Lung microvascular endothelial cell (primary cell): ENCODE measurements around the gene TRIM25. TPM values are rescaled to one million over a fixed set of nuclear protein-coding genes. Genes with fewer than 3 reads are reported as not detected.

Experiments used
- DNase-seq, 2 donors: peaks; one replicate each; pipeline versions ENCODE4 v3.0.0 to v3.0.0-alpha.2; 2010; ENCODE audit warnings: low read depth in 2 of 2
- total RNA-seq: library from RNA; depleted of rRNA; stranded (reverse); fragments of >200 nt; gene quantifications from 2 replicates; pipeline ENCODE4 v1.2.1, GENCODE V29; 2014

The TRIM25 gene
- total RNA-seq, 1 donor from 2014 or later, result 27.2 TPM

DNA sequence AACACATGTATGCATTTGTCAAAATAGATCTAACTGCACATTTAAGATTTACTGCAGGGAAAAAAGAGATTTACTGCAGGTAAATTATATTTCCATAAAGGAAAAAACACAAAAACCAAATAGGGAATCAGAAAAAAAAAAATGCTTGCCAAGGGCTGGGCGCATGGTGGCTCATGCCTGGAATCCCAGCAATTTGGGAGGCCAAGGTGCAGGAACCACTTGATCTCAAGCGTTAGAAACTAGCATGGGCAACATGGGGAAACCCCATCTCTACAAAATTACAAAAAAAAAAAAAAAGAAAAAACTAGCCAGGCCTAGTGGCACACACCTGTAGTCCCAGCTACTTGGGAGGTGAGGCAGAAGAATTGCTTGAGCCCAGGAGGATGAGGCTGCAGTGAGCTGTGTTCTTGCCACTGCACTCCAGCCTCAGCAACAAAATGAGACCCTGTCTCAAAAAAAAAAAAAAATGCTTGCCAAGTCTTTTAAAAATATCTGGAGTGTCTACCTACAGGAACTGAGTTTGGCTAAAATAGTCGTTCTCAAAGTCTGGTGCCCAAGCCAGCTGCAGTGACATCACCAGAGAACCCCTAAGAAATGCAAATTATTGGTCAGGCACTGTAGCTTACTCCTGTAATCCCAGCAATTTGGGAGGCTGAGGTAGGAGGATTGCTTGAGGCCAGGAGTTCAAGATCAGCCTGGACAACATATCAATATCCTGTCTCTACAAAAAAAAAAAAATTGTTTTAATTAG lies 17.5 kb downstream of the TRIM25 start:
- no peak for DNase-seq

DNA sequence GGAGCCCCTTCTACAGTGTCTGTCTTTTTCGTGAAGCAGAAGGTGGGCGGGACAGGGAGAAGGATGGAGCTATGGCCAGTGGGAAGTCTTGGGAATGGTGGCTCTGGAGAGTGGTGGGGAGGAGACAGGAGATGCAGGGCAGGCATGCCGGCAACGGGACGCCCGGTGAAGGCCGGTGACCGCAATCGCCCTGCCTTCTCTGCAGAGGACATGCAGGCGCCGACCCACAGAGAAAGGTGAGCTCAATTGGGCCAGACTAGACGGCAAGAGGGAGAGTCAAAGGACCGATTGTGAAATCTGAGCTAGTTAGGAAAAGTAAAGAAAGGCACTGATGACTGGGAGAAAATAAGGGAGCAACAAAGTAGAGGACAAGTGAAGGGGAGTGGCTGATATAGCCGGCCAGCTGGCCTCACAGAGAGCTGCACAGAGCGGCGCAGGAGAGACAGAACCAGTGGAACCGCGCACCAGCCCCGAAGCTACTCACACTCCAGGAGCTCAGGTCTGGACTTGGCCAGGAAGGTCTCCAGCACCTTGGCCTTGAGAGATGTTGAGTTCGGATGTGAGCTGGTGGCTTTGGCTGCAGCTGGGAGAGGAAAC lies 18.9 kb downstream of the TRIM25 start:
- DNase-seq, result no peak

DNA sequence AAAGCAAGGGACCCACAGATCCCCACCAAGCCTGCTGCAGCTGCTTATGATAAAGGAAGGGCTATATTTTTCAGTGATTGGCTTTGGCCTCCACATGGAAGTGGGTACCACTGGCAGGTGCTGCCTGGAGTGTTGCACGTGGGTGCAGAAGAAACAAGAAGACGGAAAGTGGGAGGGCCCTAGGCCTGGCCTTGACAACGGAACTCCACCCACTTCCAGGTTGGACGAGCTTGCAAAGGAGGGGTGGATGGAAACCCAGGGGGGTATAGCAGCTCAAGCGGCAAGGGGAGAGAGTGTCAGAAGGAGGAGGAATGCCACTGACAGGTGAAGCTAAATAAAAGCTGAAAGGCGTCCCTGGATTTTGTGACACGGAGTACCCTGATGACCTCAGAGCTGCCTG lies 20.3 kb downstream of the TRIM25 start:
- no peak for DNase-seq

DNA sequence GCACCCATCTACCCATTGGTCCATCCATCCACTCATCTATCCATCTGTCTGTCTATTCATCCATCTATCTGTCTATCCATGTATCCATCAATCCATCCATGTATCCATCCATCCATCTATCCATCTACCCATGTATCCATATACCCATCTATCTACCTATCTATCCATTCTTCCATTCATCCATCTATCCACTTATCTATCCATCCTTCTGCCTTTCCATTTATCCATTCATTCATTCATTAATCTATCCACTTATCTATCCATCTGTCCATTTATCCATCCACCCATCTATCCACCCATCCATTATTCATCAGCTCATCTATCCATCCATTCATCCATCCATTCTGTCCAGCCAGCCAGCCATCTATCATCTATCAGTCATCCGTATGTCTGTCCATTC lies 21.5 kb downstream of the TRIM25 start:
- no peak for DNase-seq

DNA sequence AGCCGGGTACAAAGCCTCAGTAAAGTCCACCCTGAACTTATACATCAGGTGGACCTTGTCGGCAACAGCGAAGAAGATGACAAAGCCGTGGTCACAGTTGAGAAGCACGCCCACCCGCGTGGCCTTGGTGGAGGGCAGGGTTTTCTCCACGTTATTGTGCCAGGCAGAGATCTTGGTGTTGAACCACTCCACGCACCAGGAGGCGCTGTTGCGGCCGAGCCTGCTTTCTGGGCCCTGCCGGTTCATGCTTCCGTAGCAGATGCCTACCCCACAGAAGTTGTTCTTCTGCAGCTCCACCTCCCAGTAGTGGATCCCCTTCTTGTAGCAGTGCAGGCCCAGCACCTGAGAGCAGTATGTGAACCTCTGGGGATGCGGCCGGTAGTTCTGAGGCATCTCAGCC lies 22.1 kb downstream of the TRIM25 start:
- DNase-seq, result peak; percentile 52 to 61

DNA sequence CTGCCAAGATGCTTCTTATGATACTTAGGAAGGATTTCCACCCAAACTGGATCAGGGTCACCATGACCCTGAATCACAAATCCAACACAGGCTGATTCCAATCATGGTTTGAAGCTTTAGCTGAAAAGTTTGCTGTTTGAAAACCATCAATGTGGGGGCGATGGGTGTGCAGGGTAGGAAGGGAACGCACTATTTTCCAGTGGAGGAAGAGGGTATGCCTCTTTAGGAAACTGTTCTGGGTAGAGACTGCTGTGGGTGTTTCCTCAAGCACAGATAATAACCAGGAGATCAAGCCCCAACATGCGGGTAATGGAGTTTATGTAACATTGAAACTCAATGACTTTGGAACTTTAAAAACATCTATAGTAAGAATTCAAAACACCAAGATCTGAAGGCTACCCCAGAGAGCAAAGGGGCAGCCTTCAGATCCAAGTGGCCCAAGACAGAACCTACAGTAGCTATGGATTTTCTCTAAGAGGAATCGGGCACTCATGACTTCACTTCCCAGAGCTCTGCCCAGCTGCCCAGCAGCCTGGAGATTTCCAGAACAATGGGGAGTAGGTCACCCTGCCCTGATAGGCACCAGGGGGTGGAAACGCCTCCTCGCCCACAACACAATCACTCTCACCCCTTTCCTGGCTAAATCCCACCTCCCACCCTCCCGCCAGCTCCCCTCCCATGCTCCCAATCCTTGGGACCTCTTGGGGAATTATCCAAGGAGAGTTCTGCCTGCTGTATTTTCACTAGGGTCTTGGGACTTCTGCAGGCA lies 22.8 kb downstream of the TRIM25 start:
- DNase-seq, result no peak

DNA sequence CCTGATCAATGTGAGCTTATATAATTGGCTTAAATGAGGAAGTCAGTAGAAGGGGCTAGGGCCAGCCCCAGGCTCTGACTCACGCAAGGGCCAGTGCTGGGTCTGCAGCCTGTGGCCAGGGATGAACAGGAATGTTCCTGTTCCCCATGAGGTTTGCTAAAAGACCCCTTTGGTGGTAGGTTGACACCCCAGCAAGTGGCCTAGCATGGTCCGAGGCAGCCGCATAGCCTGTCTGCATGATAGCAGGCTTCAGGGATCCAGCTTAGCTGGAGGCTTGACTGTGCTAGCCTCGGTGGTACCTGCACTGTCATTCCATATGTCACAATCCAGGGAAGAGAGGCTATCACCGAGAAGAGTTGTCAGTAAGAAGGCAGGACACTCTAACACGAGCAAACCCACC lies 23.5 kb downstream of the TRIM25 start:
- DNase-seq, result no peak

DNA sequence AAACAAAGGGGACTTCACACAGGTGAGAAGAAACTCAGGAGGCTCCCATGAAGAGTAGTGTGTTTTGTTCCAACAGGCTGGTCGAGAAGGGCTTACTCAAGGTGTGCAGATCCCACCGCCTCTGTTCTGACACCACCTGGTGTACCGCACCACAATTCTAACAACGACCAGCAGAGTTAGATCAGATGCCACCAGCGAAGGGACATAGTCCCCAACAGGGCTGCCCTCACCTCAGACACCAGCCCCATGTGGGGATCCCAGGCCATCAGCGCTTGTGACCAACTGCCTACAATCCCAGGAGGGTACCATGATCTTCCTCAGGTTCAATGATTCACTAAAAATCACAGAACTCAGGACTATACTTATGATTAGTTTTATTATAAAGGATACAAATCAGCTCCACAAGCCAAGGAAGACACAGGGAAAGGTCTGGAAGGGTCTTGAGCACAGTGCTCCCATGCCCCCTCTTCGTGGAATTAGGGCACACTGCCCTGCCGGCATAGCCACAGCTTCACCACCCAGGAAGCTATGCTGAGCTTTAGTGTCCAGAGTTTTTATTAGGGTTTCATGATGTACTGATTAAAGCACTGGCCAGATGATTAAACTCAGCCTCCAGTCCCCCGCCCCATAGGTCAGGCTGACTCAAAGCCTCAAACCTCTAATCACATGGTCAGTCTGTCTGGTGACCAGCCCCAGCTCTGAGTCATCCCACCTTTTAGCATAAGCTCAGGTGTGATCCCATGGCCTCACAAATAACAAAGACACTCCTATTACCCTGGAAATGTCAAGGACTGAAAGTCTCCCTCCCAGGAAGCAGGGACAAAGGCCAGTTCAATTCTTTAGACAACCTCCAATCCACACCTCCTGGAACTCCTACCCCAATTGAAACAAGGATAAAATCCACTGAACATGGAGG lies 26.0 kb downstream of the TRIM25 start:
- DNase-seq, result no peak

DNA sequence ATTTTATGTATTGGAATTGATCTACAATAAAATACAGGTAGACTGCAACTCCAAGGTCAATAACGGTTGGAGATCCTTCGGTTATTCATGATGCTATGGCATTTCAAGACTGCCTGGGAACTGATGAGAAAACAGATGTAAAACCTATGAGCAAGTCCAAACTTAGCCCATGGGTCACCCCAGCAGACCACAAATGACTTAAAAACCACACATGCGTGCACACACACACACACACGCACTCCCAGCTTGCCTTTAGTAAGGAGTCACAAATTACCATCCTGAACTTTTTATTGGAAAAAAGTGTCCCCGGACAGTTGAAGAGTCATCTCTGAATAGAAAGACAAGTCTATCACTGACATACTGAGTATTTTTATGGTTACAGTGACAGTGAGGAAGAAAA lies 26.7 kb downstream of the TRIM25 start:
- DNase-seq, result no peak

DNA sequence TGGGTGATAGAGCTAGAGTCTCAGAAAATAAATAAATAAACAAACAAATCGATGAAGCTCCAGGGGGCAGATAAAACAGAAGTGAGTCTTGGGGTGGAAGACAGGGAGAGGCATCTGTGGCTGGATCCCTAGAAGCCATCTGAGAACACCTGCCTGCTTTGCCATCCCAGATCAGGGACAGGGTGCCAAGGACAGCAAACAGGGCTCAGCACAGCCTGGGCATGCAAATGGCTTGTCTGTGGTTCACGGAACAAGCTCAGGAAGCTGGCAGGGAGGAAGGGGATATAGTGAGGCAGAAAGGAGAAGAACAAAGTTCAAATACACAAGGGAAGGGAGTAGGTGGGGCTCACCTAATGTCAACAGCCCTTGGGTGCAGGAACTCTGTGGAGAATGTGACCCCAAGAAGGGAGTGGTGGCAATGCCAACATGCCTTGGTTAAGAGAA lies 27.5 kb downstream of the TRIM25 start:
- DNase-seq, result no peak

DNA sequence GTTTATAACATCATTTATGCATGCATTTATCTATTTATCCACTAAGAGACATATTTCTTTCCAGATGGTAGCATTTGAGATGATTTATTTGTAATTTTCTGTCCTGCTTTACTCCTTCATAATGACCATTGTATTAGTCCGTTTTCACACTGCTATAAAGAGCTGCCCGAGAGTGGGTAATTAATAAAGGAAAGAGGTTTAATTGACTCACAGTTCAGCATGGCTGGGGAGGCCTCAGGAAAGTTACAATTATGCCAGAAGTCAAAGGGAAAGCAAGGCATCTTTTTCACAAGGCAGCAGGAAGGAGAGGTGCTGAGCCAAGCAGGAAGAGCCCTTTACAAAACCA lies 28.6 kb downstream of the TRIM25 start:
- no peak for DNase-seq

DNA sequence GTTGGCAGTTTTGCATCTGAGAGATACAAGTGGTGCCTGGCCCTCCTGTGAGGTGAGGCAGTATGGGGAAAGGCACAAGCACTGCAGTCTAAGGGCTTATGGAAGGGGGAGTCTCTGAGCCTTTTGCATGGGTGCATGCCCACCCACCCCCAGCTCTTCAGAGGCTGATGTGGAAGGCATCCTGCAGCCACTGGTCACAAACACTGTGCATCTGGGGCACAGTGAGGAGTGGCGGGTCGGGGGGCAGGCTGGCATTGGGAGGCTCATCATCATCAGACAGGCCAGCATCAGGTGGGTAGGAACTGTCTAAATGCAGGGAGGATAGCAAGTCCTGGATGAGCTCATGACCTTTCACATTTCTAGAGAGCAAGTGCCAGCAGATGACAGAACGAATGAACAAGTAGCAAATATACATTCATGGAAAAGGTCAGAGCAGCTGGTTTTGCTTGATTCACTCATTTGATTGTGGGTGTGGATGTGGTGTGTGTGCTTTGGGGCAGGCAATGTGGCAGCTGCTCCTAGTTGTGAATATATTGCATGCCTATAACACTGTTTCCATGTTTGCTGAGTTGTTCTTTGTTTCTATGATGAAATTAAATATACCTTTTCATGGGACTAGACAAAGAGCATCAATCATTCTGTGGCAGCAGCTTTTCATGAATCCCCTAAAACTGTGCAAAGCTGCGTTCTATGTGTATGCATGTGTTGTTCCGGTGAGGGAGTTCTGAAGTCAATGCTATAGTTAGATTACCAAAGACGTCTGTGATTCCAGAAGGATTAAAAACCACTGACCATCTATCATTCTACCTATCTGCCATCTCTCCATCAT lies 29.2 kb downstream of the TRIM25 start:
- no peak for DNase-seq

DNA sequence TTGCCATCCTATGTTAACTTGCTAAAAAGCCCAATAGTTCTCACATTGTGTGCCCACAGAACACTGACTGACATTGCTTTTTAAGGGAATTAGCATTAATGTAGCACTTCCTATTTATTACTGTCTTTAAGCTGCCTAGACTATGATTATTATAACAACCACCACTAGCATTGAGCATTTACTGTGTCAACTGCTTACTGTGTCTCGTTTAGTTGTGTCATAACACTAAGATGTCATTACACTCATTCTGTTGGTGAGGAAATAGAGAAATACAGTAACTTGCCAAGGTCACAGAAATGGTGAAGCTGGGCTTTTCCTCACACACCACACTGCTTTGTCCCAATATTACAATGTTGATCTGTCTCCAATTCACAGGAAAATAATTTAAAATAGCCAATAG lies 30.2 kb downstream of the TRIM25 start:
- DNase-seq, result peak in 1 of 2 donors; percentile 63

DNA sequence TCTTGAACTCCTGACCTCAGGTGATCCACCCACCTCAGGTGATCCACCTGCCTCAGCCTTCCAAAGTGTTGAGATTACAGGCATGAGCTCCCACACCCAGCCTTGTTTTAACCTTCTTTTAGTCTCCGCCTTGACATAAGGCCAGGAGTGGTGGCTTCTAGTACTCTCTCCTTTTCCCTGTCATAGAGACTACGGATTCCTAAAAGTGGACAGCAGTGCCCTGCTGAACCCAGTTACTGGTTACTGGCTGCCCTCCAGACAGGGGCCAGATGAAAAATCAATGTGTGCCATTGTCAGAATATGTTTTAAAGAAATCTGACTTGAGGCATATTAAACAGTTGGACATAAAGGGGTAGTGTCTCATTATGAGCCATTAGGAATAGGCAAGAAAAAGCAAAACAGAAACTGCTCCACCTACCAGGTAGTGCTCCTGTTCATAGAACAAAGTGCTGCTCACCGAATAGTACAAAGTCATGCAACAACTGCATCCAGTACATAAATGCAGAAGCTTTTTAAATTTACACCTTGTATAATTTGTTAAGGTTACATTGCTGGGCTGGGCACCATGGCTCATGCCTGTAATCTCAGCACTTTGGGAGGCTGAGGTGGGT lies 32.1 kb downstream of the TRIM25 start:
- DNase-seq, result no peak

DNA sequence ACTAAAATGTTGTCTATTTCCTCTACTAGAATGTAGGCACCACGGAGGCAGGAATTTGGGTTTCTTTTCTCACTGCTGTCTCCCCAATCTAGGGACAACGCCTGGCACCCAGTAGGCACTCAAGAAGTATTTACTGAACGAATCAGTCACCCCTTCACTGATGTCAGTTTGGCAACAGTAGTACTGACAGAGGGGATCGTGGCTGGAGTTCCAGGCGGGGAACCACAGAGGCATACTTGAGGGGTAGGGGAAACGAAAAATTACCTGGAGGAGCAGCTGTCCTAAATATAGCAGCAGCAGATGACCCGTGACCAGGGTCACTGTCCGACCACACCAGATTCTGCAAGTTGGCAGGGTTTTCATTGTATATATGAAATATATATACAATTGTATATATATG lies 33.3 kb downstream of the TRIM25 start:
- DNase-seq, result no peak

DNA sequence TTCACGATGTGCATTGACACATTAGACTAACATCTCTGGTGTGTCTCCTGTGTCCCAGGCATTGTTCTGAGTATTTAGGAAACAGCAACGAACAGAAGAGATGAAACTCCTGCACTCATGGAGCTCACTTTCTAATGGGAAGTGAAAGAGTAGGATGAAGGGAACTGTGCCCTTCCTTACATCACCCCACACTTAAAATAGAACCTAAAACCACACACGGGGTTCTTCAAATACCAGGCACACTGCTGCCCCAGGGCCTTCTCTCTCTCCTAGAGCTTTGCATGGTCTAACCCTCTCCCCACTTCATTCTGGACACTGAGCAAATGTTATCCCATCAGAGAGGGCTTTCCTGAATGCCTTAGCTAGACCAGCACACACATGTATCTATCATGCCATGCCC lies 33.7 kb downstream of the TRIM25 start:
- no peak for DNase-seq

DNA sequence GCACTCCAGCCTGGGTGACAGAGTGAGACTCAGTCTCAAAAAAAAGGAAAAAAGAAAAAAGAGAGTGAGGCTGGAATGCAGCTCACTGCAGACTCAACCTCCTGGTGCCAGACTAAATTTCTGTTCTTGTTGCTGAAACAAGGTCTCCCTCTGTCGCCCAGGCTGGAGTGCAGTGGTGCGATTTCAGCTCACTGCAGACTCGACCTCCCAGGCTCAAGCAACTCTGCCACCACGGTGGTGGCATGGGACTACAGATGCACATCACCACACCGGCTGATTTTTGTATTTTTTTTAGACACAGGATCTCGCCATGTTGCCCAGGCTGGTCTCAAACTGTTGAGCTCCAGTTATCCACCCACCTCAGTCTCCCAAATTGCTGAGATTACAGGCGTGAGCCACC lies 34.6 kb downstream of the TRIM25 start:
- DNase-seq, result no peak

DNA sequence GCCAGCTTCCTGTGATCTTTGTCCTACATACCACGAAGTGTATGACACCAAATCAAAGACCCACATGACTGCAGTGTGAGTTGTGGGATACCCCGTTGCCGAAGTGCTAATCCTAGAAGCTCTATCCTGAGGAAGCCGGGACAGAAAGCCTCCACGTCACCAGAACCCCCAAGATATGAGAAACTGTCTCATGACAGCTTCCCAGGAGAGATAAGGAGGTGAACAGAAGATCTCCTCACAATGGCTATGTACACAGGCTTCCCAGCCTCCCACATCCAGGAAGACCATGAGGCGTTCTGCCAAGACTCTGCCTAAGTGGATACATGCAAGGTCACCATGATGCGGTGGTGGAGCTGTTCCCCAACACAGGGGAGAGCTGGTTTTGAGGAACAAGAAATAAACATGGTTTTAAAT lies 37.1 kb downstream of the TRIM25 start:
- peak in 1 of 2 donors; percentile 24 for DNase-seq

DNA sequence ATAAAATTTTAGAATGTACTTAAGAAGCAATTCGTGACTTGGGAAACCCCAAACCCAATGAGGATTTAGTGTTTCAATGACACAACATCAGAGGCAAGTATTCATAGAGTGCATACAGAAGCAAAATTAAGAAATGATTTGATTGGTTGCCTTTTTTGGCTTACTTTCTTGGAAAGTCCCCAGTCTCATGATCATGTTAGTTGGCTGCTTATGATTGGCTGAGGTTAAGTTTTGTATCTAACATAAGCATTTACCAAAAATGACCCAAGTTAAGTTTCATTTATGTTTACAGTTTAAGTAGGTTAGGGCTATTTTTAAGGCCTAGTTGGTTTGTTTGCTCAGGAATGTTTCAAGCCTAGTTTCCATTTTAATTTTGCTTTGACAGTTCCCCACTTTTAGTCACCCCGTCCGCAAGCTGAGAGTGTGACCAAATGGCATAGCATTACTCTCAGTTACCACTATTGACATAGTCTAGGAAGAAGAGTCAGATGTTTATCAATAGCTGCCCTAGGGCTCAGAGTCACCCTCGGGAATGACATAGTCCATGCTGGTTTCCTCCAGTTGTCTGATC lies 43.7 kb downstream of the TRIM25 start:
- no peak for DNase-seq

DNA sequence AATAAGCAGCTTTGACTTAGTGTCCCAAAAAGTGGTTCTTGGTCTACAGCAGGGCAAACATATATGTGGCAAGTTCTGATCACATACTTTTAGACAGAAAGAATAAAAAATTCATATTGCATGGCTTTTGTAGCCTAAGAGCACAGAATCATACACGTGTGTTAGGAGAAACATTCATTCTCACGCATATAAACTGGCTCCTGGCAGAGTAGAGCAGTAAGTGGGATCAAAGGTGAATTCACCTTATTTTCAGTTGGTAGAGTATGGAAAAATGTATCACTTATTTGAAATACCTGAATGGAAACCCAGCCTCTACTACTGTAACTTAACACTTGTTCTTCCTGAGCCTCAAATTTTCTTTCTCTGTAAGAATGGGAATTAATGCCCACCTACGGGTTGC lies 45.1 kb downstream of the TRIM25 start:
- peak in 1 of 2 donors; percentile 26 for DNase-seq
